G401 (cell line): ENCODE data around the gene KCNQ1. TPM values are rescaled to one million over a fixed set of nuclear protein-coding genes. Genes with fewer than 3 reads are reported as not detected.

Experiments
- DNase-seq: peaks from one replicate; pipeline ENCODE4 v3.0.0-alpha.2; 2015; ENCODE audit warnings: low spot score
- in situ Hi-C: cut with HindIII; loops from 2 replicates; pipeline ENCODE4 v1.10.0; 2016; ENCODE audit warnings: low sequenced_read_pairs, mixed read lengths
- total RNA-seq: library from RNA; depleted of rRNA; stranded (reverse); fragments of >200 nt; shearing (Covaris generic); gene quantifications from 2 replicates; pipeline ENCODE4 v1.2.3, GENCODE V29; 2014

KCNQ1 gene
- total RNA-seq, 1 experiment from 2014 or later: 0.85 TPM

DNA sequence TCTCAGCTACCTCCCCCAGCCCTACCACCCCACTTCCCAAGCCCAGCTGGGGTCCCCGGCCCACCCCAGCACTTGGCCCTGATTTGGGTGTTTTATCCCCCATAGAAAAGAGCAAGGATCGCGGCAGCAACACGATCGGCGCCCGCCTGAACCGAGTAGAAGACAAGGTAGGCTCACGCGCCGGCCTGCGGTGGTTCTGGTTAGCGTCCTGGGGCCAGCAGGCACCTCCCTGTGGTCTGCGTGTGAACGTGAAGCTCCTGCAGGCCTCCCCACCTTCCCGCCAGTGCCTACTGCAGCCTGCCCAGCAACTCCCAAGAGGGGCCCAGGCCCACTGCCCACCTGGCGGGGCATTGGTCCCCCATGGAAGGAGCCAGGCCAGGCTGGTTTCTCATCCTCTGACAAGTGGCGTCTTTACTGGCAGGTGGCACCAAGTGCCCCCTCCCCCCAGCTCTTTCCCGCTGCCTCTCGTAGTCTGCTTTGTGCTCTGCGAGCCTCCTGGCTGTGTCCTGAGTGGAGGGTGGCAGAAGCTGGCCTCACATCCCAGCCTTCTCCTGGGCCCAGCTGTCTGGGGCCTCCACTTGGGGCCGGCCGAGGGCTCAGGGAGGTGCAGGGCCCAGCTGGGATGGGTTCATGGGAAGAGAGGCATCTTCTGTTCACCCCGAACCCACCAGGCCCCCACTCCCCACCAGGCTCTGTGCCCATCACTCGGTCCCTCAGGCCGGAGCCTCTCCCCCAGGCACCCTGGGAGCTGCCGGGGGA is 333.2 kb downstream of the KCNQ1 start:
- in situ Hi-C loops: no loop called here

DNA sequence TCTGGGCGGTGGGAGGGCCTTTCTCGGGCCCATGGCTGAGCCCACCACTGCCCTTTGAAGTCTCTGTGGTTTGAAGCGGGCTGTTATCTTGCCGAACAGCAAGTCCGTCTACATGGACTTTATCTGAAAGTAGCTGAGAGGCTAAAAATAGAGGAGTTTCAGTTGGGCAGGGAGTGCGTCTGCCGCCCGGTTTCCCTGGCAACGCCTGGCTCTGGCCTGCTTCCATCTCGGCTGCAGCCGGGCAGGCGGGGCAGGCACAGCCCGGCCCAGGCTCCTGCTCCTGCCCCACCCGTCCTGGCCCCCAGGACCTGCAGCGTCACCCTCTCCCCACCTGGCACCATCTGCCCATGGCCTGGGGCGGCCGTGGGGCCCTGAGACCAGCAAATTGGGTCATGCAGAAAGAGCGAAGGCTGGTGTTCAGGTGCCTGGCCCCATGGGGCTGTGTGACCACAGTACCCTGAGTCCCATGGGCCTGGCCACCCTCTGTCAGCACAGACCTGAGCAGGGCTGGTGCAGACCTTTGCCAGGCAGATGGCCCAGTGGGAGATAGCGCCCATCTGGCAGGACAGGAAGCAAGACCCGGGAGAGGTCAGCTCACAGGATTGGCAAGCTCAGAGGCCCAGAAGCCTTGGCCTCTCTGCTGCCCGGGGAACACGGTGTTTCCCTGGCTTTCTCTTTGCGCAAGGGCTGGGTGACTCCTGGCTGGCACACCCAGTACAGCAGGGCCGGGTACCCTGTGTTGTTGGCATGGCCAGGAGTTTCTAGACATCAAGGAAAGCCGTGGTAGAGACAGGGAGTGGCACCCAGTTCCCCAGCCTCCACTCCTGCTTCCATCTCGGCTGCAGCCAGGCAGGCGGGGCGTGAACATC is 334.1 kb downstream of the KCNQ1 start:
- peak; percentile 93 for DNase-seq
- in situ Hi-C loops: no loop called here

More for the DNA sequence above, 333.2 kb downstream of the KCNQ1 start:
- DNase-seq: peak; percentile 4

DNA sequence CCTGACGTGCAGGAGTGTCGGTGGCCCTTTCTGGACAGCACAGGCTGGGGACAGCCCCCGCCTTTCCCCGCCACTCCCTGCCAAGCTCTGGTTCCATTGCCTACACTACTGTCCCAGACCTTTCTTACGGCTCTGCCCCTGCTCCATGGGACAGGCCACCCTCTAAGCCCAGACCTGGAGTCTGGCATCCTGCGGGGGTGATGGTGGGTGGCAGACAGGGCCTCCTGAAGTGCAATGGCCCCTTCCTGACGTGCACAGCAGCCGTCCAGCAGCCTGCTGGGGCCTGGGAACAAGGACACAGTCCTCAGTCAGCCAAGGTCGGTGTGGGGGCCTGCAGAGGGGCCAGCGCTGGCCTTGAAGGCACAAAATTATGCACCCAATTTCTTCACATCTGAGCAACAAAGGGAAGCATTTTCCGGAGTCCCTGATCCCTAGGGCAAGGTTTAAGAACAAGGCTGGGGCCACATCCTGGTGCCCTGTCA is 334.7 kb downstream of the KCNQ1 start:
- DNase-seq: no peak
- in situ Hi-C loops: no loop called here

DNA sequence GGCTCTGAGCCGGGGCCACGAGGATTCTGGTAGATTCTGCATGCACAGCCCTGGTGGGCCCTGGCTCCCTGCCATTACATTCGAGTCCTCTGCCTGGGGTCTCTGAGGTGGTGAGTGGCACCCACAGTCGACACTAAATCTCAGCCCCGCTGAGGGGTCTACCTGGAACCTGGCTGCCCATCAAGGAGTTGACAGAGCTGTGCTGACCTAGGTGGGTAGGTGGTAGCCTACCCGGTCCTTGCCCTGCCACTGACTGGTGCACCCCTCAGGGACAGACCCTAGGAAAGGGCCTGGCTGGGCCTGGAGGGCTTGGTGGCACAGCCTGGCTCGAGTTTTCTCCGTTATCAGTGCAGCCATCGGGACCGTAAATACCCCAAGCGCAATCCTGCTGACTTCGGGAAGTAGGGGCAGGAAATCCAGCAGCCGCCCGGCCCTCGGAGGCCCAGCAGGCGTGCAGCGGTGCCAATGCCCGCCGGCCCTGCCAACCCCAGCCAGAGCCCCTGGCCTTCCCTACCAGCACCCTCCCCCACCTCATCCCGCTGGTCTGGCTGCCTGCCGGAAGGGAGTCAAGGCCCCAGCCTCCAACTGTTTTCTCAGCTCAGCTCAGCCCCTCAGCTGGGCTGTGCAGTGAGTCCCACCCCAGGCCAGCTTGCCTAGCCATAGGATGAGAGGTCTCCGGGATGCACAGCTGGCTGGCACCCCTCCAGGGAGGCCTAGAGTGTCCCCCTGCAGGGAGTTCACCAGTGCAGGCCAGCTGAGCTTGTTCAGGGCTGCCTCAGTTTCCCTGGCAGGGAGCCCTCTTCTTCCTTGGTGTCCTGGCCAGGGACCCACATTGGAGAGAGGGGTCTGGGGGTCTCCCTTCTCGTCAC is 335.4 kb downstream of the KCNQ1 start:
- in situ Hi-C loops: no loop called here

DNA sequence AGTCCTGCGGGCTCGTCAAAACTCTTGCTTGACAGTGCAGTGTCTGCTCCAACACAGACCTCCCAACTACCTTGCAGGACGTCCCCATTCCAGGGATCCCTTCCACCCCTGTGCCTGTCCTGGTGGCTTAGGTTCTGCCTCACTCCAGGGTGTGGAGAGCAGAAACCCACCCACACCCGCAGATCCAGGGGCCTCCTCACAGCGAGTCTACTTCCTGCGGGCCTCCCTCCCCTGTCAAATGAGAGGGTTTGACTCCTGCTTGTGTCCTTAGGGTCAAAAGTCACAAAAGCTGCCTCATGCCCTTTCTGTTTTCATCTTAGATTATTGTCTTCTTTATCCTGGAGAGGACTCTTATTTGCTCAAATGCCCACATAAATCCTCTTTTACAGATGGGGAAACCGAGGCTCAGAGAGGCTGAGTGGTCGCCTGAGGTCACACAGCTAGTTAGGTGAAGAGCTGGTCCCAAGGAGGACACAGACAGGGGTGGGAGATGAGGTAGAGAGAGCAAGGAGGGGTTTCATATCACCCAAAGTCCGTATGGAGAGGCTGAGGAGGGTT is 336.1 kb downstream of the KCNQ1 start:
- no peak for DNase-seq
- in situ Hi-C loops: no loop called here

More for the DNA sequence above, 335.4 kb downstream of the KCNQ1 start:
- DNase-seq: no peak

DNA sequence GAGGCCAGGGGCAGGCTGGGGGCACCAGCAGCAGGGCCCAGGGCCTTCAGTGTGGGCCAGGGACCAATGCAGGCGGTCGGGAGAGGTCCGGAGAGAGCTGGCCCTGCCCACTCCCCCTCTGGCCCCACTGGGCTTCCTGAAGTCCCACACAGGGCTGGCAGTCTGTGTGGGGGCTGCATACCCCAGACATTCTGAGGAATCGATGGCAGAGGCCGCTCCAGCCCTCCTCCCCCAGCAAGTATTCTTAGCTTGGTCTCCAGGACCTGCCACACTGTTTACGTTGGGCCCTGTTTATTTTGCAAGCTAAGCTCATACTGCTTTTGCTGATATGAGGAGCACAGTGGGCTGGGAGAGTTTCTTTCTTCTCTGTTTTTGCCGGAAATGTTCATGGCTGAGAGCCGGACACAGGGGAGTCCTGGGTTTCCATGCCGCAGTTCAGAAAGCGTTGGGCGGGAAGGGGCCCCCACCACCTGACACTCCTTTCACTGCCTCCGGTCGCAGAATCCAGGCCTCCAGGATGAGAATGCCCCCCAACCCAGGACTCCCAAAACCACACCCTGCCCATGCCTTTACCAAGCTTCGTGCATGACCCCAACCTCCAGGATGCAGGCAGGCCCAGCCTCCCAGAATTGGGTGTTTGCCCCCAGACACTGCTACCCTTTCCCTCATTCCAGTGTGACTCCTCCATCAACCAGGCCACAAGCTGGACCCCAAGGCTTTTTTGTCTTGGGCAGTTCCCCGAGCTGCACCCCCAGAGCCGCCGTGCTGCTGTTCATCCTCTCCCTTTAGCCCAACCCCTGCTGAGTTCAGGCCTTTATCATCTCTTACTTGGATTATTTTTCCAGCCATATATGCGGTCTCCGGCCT is 336.8 kb downstream of the KCNQ1 start:
- in situ Hi-C loops: no loop called here
- no peak for DNase-seq

DNA sequence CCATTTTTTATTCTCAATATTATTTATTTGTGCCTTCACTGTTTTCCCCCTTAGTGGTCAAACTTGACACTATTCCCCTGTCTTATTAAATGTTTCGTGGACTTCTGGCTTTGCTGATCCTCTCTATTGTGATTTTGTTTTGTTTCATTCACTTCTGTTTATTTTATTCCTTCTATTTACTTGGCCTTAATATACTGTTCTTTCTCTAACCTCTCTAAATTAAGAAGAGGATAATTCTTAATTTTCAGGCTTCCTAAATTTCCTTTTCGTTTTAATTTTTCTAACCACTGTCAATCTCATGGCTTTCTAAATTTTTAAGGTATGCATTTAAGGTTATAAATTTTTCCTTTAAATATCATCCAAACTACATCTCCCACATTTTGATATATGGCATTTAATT is 338.0 kb downstream of the KCNQ1 start:
- in situ Hi-C loops: no loop called here
- no peak for DNase-seq

DNA sequence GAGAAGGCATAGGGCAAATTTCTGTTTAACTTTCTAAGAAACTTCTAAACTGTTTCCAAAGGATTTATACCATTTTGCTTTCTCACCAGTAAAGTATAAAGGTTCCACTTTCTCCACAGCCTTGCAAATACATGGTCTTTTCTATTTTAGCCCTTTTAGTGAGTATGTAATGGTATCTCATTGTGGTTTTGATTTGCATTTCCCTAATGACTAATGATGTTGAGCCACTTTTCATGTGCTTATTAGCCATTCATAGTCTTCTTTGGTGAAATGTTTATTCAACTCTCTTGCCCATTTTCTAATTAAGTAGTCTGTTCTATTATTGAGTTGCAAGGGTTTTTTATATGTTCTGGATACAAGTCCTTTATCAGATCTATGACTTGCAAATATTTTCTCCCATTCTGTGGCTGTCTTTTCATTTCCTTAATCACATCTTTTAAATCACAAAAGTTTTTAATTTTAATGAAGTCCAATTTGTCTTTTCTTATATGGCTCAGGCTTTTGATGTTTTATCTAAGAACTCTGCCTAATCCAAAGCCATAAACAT is 338.8 kb downstream of the KCNQ1 start:
- DNase-seq: no peak
- in situ Hi-C loops: no loop called here

DNA sequence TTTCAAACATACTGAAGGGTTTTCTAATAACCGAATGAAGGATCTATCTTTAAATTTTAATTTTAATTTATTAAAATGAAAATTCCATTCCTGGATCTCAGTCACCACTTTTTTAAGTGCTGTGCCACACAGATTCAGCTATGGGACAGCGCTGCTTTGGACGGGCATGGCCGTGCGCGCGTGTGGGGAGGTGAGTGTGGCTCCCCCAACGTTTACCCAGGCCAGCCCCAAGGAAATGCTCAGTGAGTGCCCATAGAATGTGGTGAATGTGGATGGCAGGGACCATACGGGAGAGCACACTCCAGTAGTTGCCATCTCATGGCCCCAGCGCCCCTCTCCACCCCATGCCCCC is 343.0 kb downstream of the KCNQ1 start:
- no peak for DNase-seq
- in situ Hi-C loops: no loop called here

DNA sequence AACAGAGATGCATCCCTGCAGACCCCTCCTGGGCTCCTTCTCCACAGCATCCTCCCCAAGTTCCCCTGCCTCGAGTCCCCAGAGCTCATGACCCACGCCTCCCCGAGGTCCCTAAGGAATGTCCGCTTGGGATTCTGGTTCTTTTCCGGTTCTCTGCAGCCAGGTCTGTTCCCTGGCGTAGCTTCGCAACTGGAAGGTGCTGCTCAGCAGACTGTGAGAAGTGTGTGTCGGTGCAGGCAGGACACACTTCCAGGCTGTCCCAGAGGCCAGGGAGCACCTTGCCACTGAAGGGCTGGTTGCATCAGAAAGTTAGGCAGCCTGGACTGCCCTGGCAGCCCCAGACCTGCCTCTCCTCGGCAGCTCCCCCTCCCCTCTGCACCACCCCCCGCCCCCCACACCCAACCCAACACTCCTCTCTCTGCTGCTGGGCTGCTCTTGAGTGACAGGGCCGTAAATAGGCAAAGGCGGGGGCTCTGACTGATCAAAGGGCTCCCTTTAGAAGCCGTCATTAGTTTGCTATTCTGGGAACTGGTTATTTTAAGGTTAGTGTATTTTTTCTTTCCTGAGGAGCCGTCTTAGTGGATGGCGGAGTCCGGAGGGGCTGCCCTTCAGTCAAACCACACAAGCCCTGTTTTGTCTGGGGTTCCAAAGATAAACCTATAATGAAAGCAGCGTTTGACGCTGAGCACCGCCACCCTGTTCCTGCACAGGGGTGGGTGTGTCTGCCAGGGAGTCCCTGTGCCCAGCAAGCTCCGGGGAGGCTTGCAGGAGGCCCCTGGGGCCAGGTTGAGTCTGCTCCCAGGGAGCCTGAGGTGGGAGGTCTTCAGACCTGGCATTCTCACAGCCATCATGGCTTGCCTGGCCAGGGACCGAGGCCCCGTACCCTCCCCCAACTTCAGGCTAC is 343.6 kb downstream of the KCNQ1 start:
- no peak for DNase-seq
- in situ Hi-C loops: no loop called here

DNA sequence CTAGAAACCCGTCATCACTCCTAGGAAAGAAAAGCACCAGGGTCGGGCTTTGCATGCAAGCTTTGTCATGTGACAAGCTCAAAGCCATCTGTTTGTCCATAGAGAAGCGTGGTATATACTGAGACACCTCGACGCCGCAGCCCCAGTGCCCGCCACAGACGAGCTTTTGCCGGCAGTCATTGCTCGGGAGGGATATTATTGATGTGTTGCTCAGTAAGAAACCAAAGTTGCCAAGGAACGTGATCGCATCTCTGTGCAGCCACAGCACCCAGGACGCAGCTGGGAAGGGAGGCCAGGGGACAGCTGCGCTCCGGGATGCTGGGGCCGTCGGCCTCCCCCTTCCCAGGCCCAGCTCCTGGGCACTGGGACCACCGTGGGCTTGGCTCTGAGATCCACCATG is 344.5 kb downstream of the KCNQ1 start:
- DNase-seq: no peak

DNA sequence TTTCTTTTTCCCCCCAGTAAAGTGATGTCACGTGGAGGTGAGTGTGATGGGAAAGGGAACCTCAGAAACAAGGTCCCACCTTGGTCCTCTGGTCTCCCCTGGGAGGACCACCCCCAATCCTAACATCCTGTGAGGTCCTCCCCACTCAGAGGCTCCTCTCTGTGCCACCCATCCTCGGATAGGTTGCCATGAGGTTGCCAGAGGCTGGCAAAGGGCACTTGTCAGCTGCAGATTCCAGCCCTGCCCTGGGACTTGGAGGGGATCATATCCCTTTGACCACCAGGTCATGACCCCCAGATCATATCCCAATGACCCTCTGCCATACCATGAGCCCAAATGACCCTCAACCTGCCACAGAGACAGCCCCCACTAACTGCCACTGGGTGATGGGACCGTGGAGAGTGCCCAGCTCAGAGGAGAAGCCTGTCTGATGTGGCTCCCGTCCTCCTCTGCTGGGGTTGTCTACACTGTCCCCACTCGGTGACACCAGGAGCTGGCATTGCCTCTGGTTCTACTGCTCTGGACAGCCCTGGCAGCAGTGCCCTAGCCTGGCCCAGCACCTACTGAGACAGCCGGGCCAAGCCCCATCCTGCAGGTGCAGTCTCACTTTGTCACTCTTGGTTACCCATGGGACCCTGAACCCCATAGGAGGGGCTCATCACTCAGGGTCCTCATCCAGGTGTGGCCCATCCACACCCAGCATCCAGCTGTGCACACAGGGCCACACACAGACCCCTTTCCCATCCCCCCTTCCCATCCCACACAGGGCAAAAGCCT is 345.2 kb downstream of the KCNQ1 start:
- DNase-seq: no peak

More for the DNA sequence above, 344.5 kb downstream of the KCNQ1 start:
- in situ Hi-C loops: no loop called here

DNA sequence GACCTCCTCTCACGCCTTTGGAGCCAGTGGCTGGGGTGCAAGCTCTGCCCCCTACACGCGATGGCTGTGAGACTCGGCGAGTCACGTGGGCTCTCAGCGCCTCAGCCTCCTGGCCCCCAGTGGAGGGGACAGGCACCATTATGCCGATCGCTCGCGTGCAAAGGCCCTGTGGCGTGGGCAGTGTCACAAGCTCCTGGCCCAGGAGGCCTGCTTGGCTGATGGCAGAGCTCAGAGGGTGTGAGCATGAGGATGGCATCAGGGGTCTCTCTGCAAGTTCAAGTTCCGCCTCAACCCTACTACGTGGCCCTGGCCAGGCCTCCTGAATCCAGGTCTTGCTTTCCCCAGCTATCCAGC is 345.7 kb downstream of the KCNQ1 start:
- DNase-seq: no peak
- in situ Hi-C loops: no loop called here

More for the DNA sequence above, 345.2 kb downstream of the KCNQ1 start:
- in situ Hi-C loops: no loop called here

DNA sequence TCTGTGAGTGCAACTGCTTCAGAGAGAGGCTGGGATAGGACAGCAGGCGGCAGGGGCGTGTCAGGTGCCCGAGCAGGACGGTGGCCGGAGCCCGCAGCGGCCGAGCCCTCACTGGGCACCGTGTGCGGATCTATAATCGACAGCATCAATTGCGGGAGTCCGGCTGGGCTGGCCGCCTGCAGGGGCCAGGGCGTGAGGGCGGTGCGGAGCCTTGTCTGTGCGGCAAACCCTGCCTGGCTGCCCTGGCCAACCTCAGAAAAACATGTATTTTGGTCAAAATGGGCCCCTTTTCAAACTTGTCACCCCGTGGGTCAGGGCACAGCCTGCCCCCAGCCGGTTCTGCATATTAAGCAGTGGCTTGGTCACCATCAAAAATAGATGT is 346.3 kb downstream of the KCNQ1 start:
- DNase-seq: no peak
- in situ Hi-C loops: no loop called here

DNA sequence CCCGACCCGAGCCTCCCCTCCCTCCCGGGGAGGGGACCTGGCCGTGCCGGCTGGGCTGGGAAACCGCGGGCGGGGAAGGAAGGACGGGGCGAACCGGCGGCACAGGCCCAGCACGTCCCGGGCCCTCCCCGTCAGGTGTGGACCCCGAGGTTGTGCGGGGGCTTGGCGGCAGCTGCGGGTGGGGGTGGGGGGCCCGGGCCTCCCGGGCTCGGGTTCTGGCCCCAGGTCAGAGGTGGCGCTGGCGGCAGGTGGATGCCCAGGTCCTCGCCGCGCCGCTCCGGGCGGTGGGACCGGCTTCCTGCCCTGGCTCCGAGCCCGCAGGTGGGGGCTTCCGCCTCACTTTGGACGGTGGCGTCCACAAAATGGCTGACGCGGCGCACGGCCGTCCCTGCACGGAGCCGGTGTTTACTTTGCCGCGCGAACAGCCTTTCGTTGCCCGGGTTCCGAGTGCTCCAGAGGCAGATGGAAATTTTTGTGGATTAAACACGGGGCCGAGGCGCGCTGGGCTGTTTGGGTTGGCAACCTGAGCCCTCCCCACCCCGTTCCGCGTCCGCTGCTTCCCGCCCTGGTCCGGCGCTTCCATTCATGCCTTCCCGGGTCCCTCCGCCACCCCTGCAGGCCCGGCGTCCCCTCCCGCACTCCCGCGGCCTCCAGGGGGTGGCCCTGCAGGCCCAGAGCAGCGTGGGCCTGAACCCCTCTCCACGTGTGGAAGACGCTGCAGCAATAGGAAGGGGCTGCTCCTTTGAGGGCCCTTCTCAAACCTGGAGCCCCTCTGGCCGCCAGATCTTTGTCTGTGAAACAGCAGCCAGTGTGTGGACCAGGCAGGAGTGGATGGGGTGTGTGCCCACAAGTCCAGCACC is 346.9 kb downstream of the KCNQ1 start:
- in situ Hi-C loops: no loop called here
- DNase-seq: no peak
